NCI-H446 treated with DMSO at 0.1 percent for 48 hours (cell line): ENCODE data around the gene CFAP20.
"Not testable (repeated sequence)": the region's sequence is repeated elsewhere in the genome, so short reads cannot be mapped to it uniquely, and the experiment has no call there.

ENCODE experiments used
- DNase-seq: peaks from one replicate; lab custom pipeline; 2025; lab: John Stamatoyannopoulos, UW

Gene CFAP20

GRCh38 chr16:58096249-58096648 lies 32.9 kb downstream of the CFAP20 start:
- no peak for DNase-seq

DNA sequence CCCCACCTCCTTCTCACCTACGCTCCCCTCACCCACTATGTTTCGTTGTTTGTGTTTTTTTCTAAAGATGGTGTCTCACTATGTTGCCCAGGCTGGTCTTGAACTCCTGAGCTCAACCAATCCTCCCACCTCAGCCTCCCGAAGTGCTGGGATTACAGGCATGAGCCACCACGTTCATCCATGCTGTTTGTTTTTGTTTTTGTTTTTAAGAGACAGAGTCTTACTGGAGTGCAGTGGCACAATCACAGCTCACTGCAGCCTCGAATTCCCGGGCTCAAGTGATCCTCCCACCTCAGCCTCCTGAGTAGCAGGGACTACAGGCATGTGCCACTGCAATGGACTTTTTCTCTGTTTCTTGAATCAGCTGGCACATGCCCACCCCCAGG lies 33.6 kb downstream of the CFAP20 start:
- not testable (repeated sequence) for DNase-seq

- DNase-seq: no peak
Observed at GRCh38 chr16:58094791-58095574, 34.2 kb downstream of the CFAP20 start.

GRCh38 chr16:58094026-58094425 lies 35.2 kb downstream of the CFAP20 start:
- no peak for DNase-seq

- not testable (repeated sequence) for DNase-seq
Observed at GRCh38 chr16:58090396-58090795, 38.8 kb downstream of the CFAP20 start.

GRCh38 chr16:58088091-58088490 lies 41.1 kb downstream of the CFAP20 start:
- no peak for DNase-seq

DNA sequence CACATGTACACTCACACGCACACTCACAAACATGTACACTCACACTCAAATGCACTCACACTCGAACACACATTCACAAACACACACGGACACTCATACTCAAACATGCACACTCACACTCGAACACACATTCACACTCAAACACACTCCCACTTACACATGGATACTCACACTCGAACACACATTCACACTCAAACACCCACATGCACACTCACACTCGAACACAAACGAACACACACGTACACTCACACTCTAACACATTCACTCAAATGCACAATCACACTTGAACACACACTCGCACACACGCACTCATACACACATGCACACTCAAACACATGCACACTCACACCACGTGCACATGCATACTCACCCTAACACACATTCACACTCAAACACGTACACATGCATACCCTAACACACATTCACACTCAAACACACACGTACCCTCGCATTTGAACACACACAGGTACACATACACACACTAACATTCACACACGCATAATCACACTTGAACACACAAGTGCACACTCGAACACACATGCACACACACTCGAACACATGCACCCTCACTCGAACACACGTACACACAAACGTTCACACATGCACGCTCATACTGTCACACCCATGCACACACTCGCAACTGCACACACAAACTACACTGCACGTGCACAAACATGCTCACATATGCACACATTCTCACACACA lies 41.8 kb downstream of the CFAP20 start:
- DNase-seq: no peak

GRCh38 chr16:58086381-58087208 lies 42.6 kb downstream of the CFAP20 start:
- no peak for DNase-seq

DNA sequence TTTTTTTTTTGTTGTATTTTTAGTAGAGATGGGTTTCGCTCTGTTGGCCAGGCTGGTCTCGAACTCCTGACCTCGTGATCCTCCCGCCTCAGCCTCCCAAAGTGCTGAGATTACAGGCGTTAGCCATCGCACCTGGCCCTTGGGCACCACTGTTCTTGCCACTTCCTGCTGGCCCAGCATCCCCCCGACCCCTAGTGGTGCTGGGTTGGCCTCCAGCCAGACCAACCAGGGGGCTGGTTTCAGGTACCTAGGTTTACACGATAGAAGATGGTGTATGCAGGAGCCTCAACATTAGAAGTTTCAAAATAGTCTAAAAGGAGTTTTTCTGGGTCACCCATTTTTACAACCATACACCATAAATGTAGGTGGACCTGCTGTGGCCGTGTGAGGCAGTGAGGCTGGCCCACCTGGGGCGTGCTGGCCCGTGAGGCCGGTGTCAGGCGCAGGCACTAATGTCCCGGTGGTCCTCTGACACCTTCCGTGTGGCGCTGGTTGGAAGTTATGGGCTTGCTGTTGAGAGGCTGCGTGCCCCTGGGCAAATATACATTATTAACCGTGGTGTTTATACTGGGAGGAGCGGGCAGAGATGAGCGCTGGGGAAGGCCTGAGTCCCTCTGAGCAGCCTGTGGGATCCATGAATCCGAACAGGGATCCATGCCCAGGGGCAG lies 43.5 kb downstream of the CFAP20 start:
- no peak for DNase-seq

- no peak for DNase-seq
Observed at GRCh38 chr16:58085171-58085570, 44.0 kb downstream of the CFAP20 start.

GRCh38 chr16:58084635-58085034 lies 44.5 kb downstream of the CFAP20 start:
- DNase-seq: no peak

- no peak for DNase-seq
Observed at GRCh38 chr16:58082381-58082780, 46.8 kb downstream of the CFAP20 start.

- not testable (repeated sequence) for DNase-seq
Observed at GRCh38 chr16:58080657-58081056, 48.5 kb downstream of the CFAP20 start.

DNA sequence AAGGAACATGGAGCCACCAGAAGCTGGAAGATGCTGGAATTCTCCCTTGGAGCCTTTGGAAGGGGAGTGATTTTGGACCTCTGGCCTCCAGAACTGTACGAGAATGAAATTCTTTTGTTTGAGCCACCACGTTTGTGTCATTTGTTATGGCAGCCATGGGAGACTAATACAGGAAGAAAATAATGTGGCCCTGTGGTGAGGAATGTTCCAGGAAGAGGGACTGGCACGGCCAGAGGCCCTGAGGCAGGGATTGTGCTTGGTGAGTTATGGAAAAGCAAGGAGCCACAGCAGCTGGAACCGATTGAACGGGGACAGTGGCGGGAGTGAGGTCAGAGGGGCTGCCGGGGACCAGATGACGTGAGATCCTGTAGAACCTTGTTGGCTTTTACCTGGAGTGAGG lies 51.4 kb downstream of the CFAP20 start:
- no peak for DNase-seq

DNA sequence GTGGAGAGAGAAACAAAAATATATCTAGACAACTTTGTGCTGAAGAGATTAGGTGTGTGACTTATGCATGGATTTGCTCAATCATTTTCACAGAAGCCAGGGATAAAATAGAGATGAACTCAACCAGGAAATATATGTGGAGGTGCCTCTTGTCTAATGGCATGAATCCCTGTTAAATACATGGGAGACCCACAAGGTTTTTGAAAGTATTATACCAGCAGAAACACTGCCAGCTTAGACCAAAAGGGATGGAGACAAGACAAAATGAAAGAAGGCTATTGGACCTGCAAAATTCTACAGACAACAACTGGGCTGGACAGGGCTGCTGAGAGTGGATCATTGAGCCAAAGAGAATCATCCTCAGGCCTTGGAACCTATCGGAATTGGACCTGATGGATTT lies 52.7 kb downstream of the CFAP20 start:
- DNase-seq: no peak

GRCh38 chr16:58074657-58075056 lies 54.5 kb downstream of the CFAP20 start:
- DNase-seq: no peak

DNA sequence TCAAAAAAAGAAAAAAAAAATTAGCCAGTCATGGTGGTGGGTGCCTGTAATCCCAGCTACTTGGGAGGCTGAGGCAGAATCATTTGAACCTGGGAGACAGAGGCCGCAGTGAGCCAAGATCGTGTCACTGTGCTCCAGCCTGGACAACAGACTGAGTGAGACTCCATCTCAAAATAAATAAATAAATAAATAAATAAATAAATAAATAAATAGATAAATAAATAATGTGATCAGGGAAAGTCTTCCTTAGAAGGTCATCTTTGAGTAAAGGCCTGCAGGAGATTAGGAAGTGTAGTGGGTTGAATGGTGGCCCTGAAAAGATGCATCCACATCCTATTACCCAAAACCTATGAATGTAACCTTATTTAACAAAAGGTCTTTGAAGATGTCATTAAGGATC lies 56.1 kb downstream of the CFAP20 start:
- DNase-seq: not testable (repeated sequence)

GRCh38 chr16:58072134-58072533 lies 57.0 kb downstream of the CFAP20 start:
- DNase-seq: not testable (repeated sequence)

GRCh38 chr16:58070585-58070984 lies 58.6 kb downstream of the CFAP20 start:
- no peak for DNase-seq
